ENCODE results near the gene SIK3.

The SIK3 gene

GRCh38 chr11:116853461-116854073 lies 244.7 kb downstream of the SIK3 start:
- no peak for TF ChIP-seq FOXP2 (optimal IDR thresholded peaks at IDR 0.05; ENCODE audit: borderline replicate concordance, extremely low read depth, extremely low read length, insufficient read depth)
- TF ChIP-seq POLR2AphosphoS5 (IDR thresholded peaks at IDR 0.05; ENCODE audit: low read depth, low read length): no peak
- no peak for TF ChIP-seq REST (IDR thresholded peaks at IDR 0.05; ENCODE audit: insufficient read depth in 1 of 2, low read depth in 2 of 2, low read length in 2 of 2)
- no peak for TF ChIP-seq TAF1 (IDR thresholded peaks at IDR 0.05; ENCODE audit: borderline replicate concordance, insufficient read depth, low read length)
- no peak for TF ChIP-seq SIN3A (IDR thresholded peaks at IDR 0.05; ENCODE audit: borderline replicate concordance, insufficient read depth, low read length)

- TF ChIP-seq TAF1 (IDR thresholded peaks at IDR 0.05; ENCODE audit: borderline replicate concordance, insufficient read depth, low read length) (no peak), FOXP2 (optimal IDR thresholded peaks at IDR 0.05; ENCODE audit: borderline replicate concordance, extremely low read depth, extremely low read length, insufficient read depth) (no peak), REST (IDR thresholded peaks at IDR 0.05; ENCODE audit: insufficient read depth in 1 of 2, low read depth in 2 of 2, low read length in 2 of 2) (no peak), SIN3A (IDR thresholded peaks at IDR 0.05; ENCODE audit: borderline replicate concordance, insufficient read depth, low read length) (no peak), POLR2AphosphoS5 (IDR thresholded peaks at IDR 0.05; ENCODE audit: low read depth, low read length) (no peak)
These were observed 245.8 kb downstream of the SIK3 start for GRCh38 chr11:116852261-116853031.

- TF ChIP-seq TAF1 (IDR thresholded peaks at IDR 0.05; ENCODE audit: borderline replicate concordance, insufficient read depth, low read length): no peak
- no peak for TF ChIP-seq FOXP2 (optimal IDR thresholded peaks at IDR 0.05; ENCODE audit: borderline replicate concordance, extremely low read depth, extremely low read length, insufficient read depth)
- TF ChIP-seq POLR2AphosphoS5 (IDR thresholded peaks at IDR 0.05; ENCODE audit: low read depth, low read length): no peak
- no peak for TF ChIP-seq SIN3A (IDR thresholded peaks at IDR 0.05; ENCODE audit: borderline replicate concordance, insufficient read depth, low read length)
- TF ChIP-seq REST (IDR thresholded peaks at IDR 0.05; ENCODE audit: insufficient read depth in 1 of 2, low read depth in 2 of 2, low read length in 2 of 2): no peak
These were observed 246.6 kb downstream of the SIK3 start for GRCh38 chr11:116851626-116852025.

- TF ChIP-seq REST (IDR thresholded peaks at IDR 0.05; ENCODE audit: insufficient read depth in 1 of 2, low read depth in 2 of 2, low read length in 2 of 2) (no peak), FOXP2 (optimal IDR thresholded peaks at IDR 0.05; ENCODE audit: borderline replicate concordance, extremely low read depth, extremely low read length, insufficient read depth) (no peak), TAF1 (IDR thresholded peaks at IDR 0.05; ENCODE audit: borderline replicate concordance, insufficient read depth, low read length) (no peak), POLR2AphosphoS5 (IDR thresholded peaks at IDR 0.05; ENCODE audit: low read depth, low read length) (no peak), SIN3A (IDR thresholded peaks at IDR 0.05; ENCODE audit: borderline replicate concordance, insufficient read depth, low read length) (no peak)
These were observed 248.7 kb downstream of the SIK3 start for GRCh38 chr11:116849486-116849885.
